ENCODE measurements around the gene CACNG5. TPM values are rescaled to one million over a fixed set of nuclear protein-coding genes. Genes with fewer than 3 reads are reported as not detected.

CACNG5 gene
- total RNA-seq, 4 donors from 2014 or later = not detected

GRCh38 chr17:66843627-66844026 lies 8.7 kb downstream of the CACNG5 start:
- intact Hi-C loops (cut with DNase I; ENCODE audit: low total_unique reads) = no loop called here
- TF ChIP-seq CTCF (IDR thresholded peaks at IDR 0.05) (no peak), POLR2A (IDR thresholded peaks at IDR 0.05) (no peak)
- H3K4me3 ChIP-seq (ENCODE audit: low read depth, poor library complexity, severe bottlenecking) = no peak overlapping the region
- DNase-seq (ENCODE audit: low spot score in 2 of 2) = peak in 1 of 2 donors; percentile 53
- WGBS, 2 donors = 60 to 66% methylated on average over 4 of the region's 4 CpGs

- intact Hi-C loops (cut with DNase I; ENCODE audit: low total_unique reads) = no loop called here
- no peak for TF ChIP-seq POLR2A (IDR thresholded peaks at IDR 0.05)
- no peak for TF ChIP-seq CTCF (IDR thresholded peaks at IDR 0.05)
- WGBS, 2 donors = 85% methylated on average over 3 of the region's 3 CpGs
- peak in 1 of 2 donors; percentile 31 for DNase-seq (ENCODE audit: low spot score in 2 of 2)
- no peak overlapping the region for H3K4me3 ChIP-seq (ENCODE audit: low read depth, poor library complexity, severe bottlenecking)
These were observed 12.8 kb downstream of the CACNG5 start for GRCh38 chr17:66847704-66848103.

- no peak for TF ChIP-seq POLR2A (IDR thresholded peaks at IDR 0.05)
- TF ChIP-seq CTCF (IDR thresholded peaks at IDR 0.05) = no peak
- no peak overlapping the region for H3K4me3 ChIP-seq (ENCODE audit: low read depth, poor library complexity, severe bottlenecking)
- DNase-seq (ENCODE audit: low spot score in 2 of 2) = peak in 1 of 2 donors; percentile 54
- intact Hi-C loops (cut with DNase I; ENCODE audit: low total_unique reads) = no loop called here
- 85 to 88% methylated on average over 6 of the region's 6 CpGs for WGBS, 2 donors
These were observed 13.6 kb downstream of the CACNG5 start for GRCh38 chr17:66848496-66848895.

- intact Hi-C loops (cut with DNase I; ENCODE audit: low total_unique reads) = no loop called here
- DNase-seq (ENCODE audit: low spot score in 2 of 2) = peak in 1 of 2 donors; percentile 75
- 77 to 84% methylated on average over 14 of the region's 14 CpGs for WGBS, 2 donors
- no peak overlapping the region for H3K4me3 ChIP-seq (ENCODE audit: low read depth, poor library complexity, severe bottlenecking)
- TF ChIP-seq CTCF (IDR thresholded peaks at IDR 0.05) = no peak
- no peak for TF ChIP-seq POLR2A (IDR thresholded peaks at IDR 0.05)
These were observed 14.2 kb downstream of the CACNG5 start for GRCh38 chr17:66849032-66849655.

GRCh38 chr17:66849851-66850580 lies 15.1 kb downstream of the CACNG5 start:
- no peak for TF ChIP-seq POLR2A (IDR thresholded peaks at IDR 0.05)
- no peak for TF ChIP-seq CTCF (IDR thresholded peaks at IDR 0.05)
- WGBS, 2 donors = 63 to 72% methylated on average over 4 of the region's 4 CpGs
- no peak overlapping the region for H3K4me3 ChIP-seq (ENCODE audit: low read depth, poor library complexity, severe bottlenecking)
- intact Hi-C loops (cut with DNase I; ENCODE audit: low total_unique reads) = loop anchor here (5.0 kb wide), 1 partner anchor 87 kb away; no protein-coding TSS in a partner anchor
- peak in 1 of 2 donors; percentile 46 for DNase-seq (ENCODE audit: low spot score in 2 of 2)
